Gastrocnemius medialis (tissue), 4 donors: Measurements from ENCODE around the gene MYO18B.

Source experiments
- POLR2A ChIP-seq, 2 donors: fragments of 450-650 bp; IDR thresholded peaks; one replicate each; pipeline ENCODE4 v1.6.1; 2017; ENCODE audit warnings: antibody characterized with exemption in 2 of 2, mild to moderate bottlenecking in 2 of 2, moderate library complexity in 2 of 2
- TF ChIP-seq, protein P1 (sequence below), 5 experiments: fragments of 450-650 bp in 3 of 5; fragments of 200-600 bp in 2 of 5; sonication (generic) in 2 of 5; IDR thresholded peaks in 4 of 5; conservative IDR thresholded peaks in 1 of 5; 1 replicate in 4 of 5; 2 replicates in 1 of 5; pipeline ENCODE4 v1.5.1; 2016 to 2019; ENCODE audit warnings: antibody characterized with exemption in 5 of 5, mild to moderate bottlenecking in 3 of 5, moderate library complexity in 3 of 5

GRCh38 chr22:25953276-25953675 lies 211.3 kb downstream of the MYO18B start:
- TF ChIP-seq, protein P1, sequence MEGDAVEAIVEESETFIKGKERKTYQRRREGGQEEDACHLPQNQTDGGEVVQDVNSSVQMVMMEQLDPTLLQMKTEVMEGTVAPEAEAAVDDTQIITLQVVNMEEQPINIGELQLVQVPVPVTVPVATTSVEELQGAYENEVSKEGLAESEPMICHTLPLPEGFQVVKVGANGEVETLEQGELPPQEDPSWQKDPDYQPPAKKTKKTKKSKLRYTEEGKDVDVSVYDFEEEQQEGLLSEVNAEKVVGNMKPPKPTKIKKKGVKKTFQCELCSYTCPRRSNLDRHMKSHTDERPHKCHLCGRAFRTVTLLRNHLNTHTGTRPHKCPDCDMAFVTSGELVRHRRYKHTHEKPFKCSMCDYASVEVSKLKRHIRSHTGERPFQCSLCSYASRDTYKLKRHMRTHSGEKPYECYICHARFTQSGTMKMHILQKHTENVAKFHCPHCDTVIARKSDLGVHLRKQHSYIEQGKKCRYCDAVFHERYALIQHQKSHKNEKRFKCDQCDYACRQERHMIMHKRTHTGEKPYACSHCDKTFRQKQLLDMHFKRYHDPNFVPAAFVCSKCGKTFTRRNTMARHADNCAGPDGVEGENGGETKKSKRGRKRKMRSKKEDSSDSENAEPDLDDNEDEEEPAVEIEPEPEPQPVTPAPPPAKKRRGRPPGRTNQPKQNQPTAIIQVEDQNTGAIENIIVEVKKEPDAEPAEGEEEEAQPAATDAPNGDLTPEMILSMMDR (IDR thresholded peaks at IDR 0.05 in 4 of 5, conservative IDR thresholded peaks at IDR 0.05 in 1 of 5), result no peak
- no peak for TF ChIP-seq POLR2A (IDR thresholded peaks at IDR 0.05)
